Neural progenitor cell (in vitro differentiated cells): ENCODE measurements around the gene ZSWIM3. TPM values are rescaled to one million over a fixed set of nuclear protein-coding genes. Genes with fewer than 3 reads are reported as not detected.
"Not testable (repeated sequence)": the region's sequence is repeated elsewhere in the genome, so short reads cannot be mapped to it uniquely, and the experiment has no call there.

Experiments used
- DNase-seq: peaks from one replicate; pipeline ENCODE4 v3.0.0-alpha.2; 2016; ENCODE audit warnings: low spot score
- H2AFZ ChIP-seq: fragments of 200-600 bp; sonication (generic); replicated peaks from 2 replicates; pipeline ENCODE4 v1.6.1; 2016; ENCODE audit warnings: antibody characterized with exemption
- H3F3A ChIP-seq: fragments of 200-600 bp; sonication (generic); 2 replicates; pipeline ENCODE4 v1.6.1; 2016; ENCODE audit warnings: antibody characterized with exemption, low read depth
- H3K27ac ChIP-seq: fragments of 200-600 bp; sonication (generic); 2 replicates; pipeline ENCODE4 v1.5.1; 2016; ENCODE audit warnings: mild to moderate bottlenecking
- H3K27me3 ChIP-seq: fragments of 200-600 bp; sonication (generic); 2 replicates; pipeline ENCODE4 v1.6.1; 2016; ENCODE audit warnings: mild to moderate bottlenecking, moderate library complexity
- H3K36me3 ChIP-seq: fragments of 200-600 bp; sonication (generic); 2 replicates; pipeline ENCODE4 v1.5.1; 2016
- H3K4me1 ChIP-seq: fragments of 200-600 bp; sonication (generic); 2 replicates; pipeline ENCODE4 v1.6.1; 2016; ENCODE audit warnings: mixed run types
- H3K4me2 ChIP-seq: fragments of 200-600 bp; sonication (generic); 2 replicates; pipeline ENCODE4 v1.6.1; 2016
- H3K4me3 ChIP-seq: fragments of 200-600 bp; sonication (generic); 2 replicates; pipeline ENCODE4 v1.5.1; 2016
- H3K79me2 ChIP-seq: fragments of 200-600 bp; sonication (generic); 2 replicates; pipeline ENCODE4 v1.6.1; 2016; ENCODE audit warnings: low read depth
- H3K9ac ChIP-seq: fragments of 200-600 bp; sonication (generic); 2 replicates; pipeline ENCODE4 v1.6.1; 2016
- H3K9me3 ChIP-seq: fragments of 200-600 bp; sonication (generic); 2 replicates; pipeline ENCODE4 v1.5.1; 2016; ENCODE audit warnings: low read depth
- H4K20me1 ChIP-seq: fragments of 200-600 bp; sonication (generic); 2 replicates; pipeline ENCODE4 v1.6.1; 2016; ENCODE audit warnings: low read depth
- H3K27ac Mint-ChIP-seq: 3 replicates; pipeline ENCODE4 v1.8.0; 2021; ENCODE audit warnings: mixed read lengths
- H3K27me3 Mint-ChIP-seq: 2 replicates; pipeline ENCODE4 v1.8.0; 2022; ENCODE audit warnings: low read depth, mild to moderate bottlenecking, inconsistent platforms, moderate library complexity, mixed read lengths; ENCODE audit not compliant: insufficient read depth
- H3K36me3 Mint-ChIP-seq: 3 replicates; pipeline ENCODE4 v1.8.0; 2021; ENCODE audit warnings: mixed read lengths
- H3K4me1 Mint-ChIP-seq: 3 replicates; pipeline ENCODE4 v1.8.0; 2021; ENCODE audit warnings: mixed read lengths
- H3K4me3 Mint-ChIP-seq: 3 replicates; pipeline ENCODE4 v1.8.0; 2021; ENCODE audit warnings: mild to moderate bottlenecking, moderate library complexity, mixed read lengths
- H3K9me3 Mint-ChIP-seq: 3 replicates; pipeline ENCODE4 v1.8.0; 2020; ENCODE audit warnings: mixed read lengths
- EZH2 ChIP-seq: fragments of 200-600 bp; sonication (generic); IDR thresholded peaks from 2 replicates; pipeline ENCODE4 v1.6.1; 2017; ENCODE audit warnings: antibody characterized with exemption, mild to moderate bottlenecking, moderate library complexity
- EZH2phosphoT487 ChIP-seq: fragments of 200-600 bp; sonication (generic); IDR thresholded peaks from 2 replicates; pipeline ENCODE4 v1.6.1; 2017; ENCODE audit warnings: antibody characterized with exemption
- total RNA-seq: library from RNA; depleted of rRNA; stranded (reverse); fragments of >200 nt; gene quantifications from 2 replicates; pipeline ENCODE4 v1.2.3, GENCODE V29; 2015; ENCODE audit warnings: low replicate concordance
- TF ChIP-seq, protein P1 (sequence below): fragments of 200-600 bp; sonication (generic); IDR thresholded peaks from 2 replicates; pipeline ENCODE4 v1.5.1; 2017; ENCODE audit warnings: antibody characterized with exemption, mild to moderate bottlenecking

Gene ZSWIM3
- total RNA-seq, 1 donor from 2014 or later = 3.7 TPM

DNA sequence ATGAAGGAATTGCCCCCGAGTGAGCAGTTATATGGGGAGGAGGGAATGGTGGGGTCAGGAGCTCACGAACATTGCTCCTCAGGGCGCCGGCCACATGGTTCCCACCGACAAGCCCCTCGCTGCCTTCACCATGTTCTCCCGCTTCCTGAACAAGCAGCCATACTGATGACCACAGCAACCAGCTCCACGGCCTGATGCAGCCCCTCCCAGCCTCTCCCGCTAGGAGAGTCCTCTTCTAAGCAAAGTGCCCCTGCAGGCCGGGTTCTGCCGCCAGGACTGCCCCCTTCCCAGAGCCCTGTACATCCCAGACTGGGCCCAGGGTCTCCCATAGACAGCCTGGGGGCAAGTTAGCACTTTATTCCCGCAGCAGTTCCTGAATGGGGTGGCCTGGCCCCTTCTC is 40.9 kb downstream of the ZSWIM3 start:
- Mint-ChIP-seq H3K9me3 (no peaks in the 10 kb centered on the region), H3K27me3 (peaks cover 10% of the 10 kb centered on the region), H3K27ac (no peak overlapping the region), H3K4me1 (peaks cover 11% of the 10 kb centered on the region), H3K36me3 (peaks cover 15% of the 10 kb centered on the region), H3K4me3 (no peak overlapping the region)
- TF ChIP-seq, protein P1, sequence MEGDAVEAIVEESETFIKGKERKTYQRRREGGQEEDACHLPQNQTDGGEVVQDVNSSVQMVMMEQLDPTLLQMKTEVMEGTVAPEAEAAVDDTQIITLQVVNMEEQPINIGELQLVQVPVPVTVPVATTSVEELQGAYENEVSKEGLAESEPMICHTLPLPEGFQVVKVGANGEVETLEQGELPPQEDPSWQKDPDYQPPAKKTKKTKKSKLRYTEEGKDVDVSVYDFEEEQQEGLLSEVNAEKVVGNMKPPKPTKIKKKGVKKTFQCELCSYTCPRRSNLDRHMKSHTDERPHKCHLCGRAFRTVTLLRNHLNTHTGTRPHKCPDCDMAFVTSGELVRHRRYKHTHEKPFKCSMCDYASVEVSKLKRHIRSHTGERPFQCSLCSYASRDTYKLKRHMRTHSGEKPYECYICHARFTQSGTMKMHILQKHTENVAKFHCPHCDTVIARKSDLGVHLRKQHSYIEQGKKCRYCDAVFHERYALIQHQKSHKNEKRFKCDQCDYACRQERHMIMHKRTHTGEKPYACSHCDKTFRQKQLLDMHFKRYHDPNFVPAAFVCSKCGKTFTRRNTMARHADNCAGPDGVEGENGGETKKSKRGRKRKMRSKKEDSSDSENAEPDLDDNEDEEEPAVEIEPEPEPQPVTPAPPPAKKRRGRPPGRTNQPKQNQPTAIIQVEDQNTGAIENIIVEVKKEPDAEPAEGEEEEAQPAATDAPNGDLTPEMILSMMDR = no peak
- TF ChIP-seq EZH2phosphoT487 (no peak), EZH2 (no peak)
- Histone ChIP-seq H4K20me1 (no peaks in the 10 kb centered on the region), H3K4me1 (no peaks in the 10 kb centered on the region), H3K4me3 (no peak overlapping the region), H3K27me3 (no peaks in the 10 kb centered on the region), H3F3A (no peaks in the 10 kb centered on the region), H3K79me2 (no peaks in the 10 kb centered on the region), H3K9me3 (no peaks in the 10 kb centered on the region), H3K36me3 (no peaks in the 10 kb centered on the region), H3K27ac (no peak overlapping the region), H3K9ac (no peak overlapping the region), H2AFZ (no peak overlapping the region), H3K4me2 (no peak overlapping the region)
- DNase-seq = no peak

DNA sequence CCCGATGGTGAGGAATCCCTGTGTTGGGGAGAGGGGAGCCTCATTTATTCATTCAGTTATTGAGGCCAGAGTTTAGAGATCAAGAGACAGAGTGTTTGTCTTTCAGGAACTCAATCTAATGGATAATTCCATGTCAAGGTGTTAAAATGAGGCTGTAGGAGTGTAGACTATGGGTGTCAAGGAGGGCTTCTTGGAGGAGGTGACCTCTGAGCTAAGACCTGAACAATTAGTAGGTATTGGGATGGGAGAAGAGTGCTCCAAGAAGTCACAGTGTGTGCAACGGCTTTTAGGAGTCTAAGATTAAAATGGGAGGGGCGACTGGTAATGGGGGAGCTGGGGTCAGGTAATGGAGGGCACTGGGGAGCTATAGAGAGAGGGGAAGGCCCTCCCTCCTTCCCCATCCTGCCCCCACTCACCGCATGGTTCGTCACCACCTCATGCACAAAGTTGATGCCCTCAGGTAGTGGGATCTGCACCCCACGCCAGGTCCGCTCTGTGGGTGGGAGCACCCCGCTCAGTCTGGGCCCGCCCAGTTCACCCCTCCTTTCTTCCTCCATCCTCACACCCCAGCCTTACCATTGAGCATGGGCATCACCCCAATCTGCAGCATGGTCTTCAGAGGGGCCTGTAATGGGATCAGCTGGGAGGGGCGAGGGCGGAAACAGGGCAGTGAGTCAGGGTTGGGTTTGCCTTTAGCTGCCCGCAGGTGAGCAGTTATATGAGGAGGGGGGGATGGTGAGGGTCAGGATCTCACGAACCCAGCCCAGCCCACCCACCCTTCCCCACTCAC is 41.8 kb downstream of the ZSWIM3 start:
- no peak overlapping the region for H3K4me2 ChIP-seq
- H3K27ac Mint-ChIP-seq = no peak overlapping the region
- H3K9me3 Mint-ChIP-seq = no peaks in the 10 kb centered on the region
- peaks cover 8% of the 10 kb centered on the region for H3K27me3 Mint-ChIP-seq
- no peaks in the 10 kb centered on the region for H3K79me2 ChIP-seq
- peaks cover 3% of the 10 kb centered on the region for H3K4me1 Mint-ChIP-seq
- H3K36me3 ChIP-seq = no peaks in the 10 kb centered on the region
- TF ChIP-seq EZH2phosphoT487 = no peak
- TF ChIP-seq, protein P1 = no peak
- no peak for TF ChIP-seq EZH2
- no peaks in the 10 kb centered on the region for H3K27me3 ChIP-seq
- H3F3A ChIP-seq = no peaks in the 10 kb centered on the region
- H3K9ac ChIP-seq = no peak overlapping the region
- no peak overlapping the region for H3K4me3 ChIP-seq
- DNase-seq = no peak
- no peak overlapping the region for H3K27ac ChIP-seq
- no peak overlapping the region for H3K4me3 Mint-ChIP-seq
- no peaks in the 10 kb centered on the region for H4K20me1 ChIP-seq
- H2AFZ ChIP-seq = no peak overlapping the region
- no peaks in the 10 kb centered on the region for H3K4me1 ChIP-seq
- H3K9me3 ChIP-seq = no peaks in the 10 kb centered on the region
- peaks cover 14% of the 10 kb centered on the region for H3K36me3 Mint-ChIP-seq

DNA sequence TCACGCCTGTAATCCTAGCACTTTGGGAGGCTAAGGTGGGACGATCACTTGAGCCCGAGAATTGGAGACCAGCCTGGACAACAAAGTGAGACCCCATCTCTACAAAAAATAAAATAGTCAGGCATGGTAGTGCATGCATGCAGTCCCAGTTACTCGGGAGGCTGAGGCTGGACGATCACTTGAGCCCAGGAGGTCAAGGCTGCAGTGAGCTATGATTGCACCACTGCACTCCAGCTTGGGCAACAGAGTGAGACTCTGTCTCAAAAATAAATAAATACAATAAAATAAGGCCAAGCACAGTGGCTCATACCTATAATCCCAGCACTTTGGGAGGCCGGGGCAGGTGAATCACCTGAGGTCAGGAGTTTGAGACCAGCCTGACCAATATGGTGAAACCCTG is 43.9 kb downstream of the ZSWIM3 start:
- H3K4me1 ChIP-seq, H3K9me3 ChIP-seq, H3K4me3 Mint-ChIP-seq, H3K9me3 Mint-ChIP-seq, DNase-seq, H3K27me3 Mint-ChIP-seq, H2AFZ ChIP-seq, H3F3A ChIP-seq, H3K4me2 ChIP-seq, H4K20me1 ChIP-seq, H3K27ac Mint-ChIP-seq, H3K4me1 Mint-ChIP-seq, H3K4me3 ChIP-seq, H3K79me2 ChIP-seq, H3K27ac ChIP-seq, H3K9ac ChIP-seq, H3K36me3 ChIP-seq, H3K27me3 ChIP-seq: not testable (repeated sequence)
- peaks cover 18% of the 10 kb centered on the region for H3K36me3 Mint-ChIP-seq

DNA sequence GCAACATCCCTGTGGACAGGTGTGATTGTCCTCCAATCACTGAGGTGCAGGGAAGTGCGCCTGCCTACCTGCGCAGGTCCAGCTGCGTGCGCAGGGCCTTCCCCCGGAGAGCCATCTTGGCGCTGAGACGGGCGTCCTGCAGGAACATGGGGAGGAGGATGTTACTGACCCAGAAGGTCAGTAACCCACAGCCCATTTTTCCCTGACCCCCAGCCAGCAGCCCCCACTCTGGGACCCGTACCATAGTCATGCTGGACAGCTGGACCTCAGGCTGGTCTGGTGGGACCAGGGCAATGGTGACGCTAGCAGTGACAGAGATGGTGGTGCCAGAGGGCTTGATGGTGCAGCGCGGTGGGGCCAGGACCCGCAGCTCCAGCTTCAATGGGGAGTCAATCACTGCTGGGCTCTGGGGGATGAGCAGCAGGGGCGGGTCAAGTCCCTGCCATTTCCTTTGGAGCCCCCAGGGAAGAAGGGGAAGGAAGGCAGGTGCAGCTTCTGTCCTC is 44.8 kb downstream of the ZSWIM3 start:
- H3K9me3 Mint-ChIP-seq = no peaks in the 10 kb centered on the region
- Histone ChIP-seq H3K27me3 (no peaks in the 10 kb centered on the region), H3K79me2 (no peaks in the 10 kb centered on the region), H3K4me2 (no peak overlapping the region), H3K9me3 (no peaks in the 10 kb centered on the region), H2AFZ (no peak overlapping the region), H4K20me1 (no peaks in the 10 kb centered on the region), H3K4me1 (no peaks in the 10 kb centered on the region), H3F3A (no peaks in the 10 kb centered on the region), H3K36me3 (no peaks in the 10 kb centered on the region), H3K27ac (no peak overlapping the region), H3K9ac (no peak overlapping the region), H3K4me3 (no peak overlapping the region)
- peaks cover 18% of the 10 kb centered on the region for H3K36me3 Mint-ChIP-seq
- no peak for DNase-seq
- no peak overlapping the region for H3K27ac Mint-ChIP-seq
- H3K4me3 Mint-ChIP-seq = no peak overlapping the region
- no peaks in the 10 kb centered on the region for H3K4me1 Mint-ChIP-seq
- H3K27me3 Mint-ChIP-seq = peaks cover 5% of the 10 kb centered on the region
- TF ChIP-seq EZH2phosphoT487 (no peak), EZH2 (no peak)
- TF ChIP-seq, protein P1 = no peak
